GM18909 (cell line): ENCODE data around the gene EML6.

Source experiments
- ATAC-seq: cut with Tn5 transposase; IDR thresholded peaks from one replicate; pipeline ENCODE4 v1.9.1; 2021; ENCODE audit warnings: mild to moderate bottlenecking; ENCODE audit not compliant: unreplicated experiment, poor library complexity

The EML6 gene

GRCh38 chr2:54789878-54790277 is 66.4 kb downstream of the EML6 start:
- ATAC-seq, result no peak

- no peak for ATAC-seq
These were observed 68.4 kb downstream of the EML6 start for GRCh38 chr2:54791831-54792230.

DNA sequence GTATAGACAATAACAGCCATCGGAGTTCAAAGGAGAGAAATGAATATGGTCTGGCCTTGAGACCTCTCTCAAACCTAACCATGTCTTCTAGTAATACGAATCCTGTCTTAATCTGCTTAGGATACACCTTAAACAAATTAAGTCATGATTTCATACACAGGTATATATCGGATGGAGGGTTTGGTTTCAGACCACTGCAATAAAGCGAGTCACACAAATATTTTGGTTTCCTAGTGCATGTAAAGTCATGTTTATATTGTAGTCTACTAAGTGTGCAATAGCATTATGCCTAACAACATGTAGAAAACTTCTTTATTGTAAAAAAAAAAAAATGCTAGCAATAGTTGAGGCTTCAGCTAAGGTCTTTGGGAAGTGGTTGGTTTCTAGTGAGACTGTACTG is 73.8 kb downstream of the EML6 start:
- ATAC-seq, result no peak

GRCh38 chr2:54801352-54801751 is 77.9 kb downstream of the EML6 start:
- ATAC-seq, result no peak

- no peak for ATAC-seq
These were observed 80.6 kb downstream of the EML6 start for GRCh38 chr2:54803783-54804751.

- no peak for ATAC-seq
These were observed 81.8 kb downstream of the EML6 start for GRCh38 chr2:54805255-54805654.

GRCh38 chr2:54806975-54807374 is 83.5 kb downstream of the EML6 start:
- no peak for ATAC-seq

DNA sequence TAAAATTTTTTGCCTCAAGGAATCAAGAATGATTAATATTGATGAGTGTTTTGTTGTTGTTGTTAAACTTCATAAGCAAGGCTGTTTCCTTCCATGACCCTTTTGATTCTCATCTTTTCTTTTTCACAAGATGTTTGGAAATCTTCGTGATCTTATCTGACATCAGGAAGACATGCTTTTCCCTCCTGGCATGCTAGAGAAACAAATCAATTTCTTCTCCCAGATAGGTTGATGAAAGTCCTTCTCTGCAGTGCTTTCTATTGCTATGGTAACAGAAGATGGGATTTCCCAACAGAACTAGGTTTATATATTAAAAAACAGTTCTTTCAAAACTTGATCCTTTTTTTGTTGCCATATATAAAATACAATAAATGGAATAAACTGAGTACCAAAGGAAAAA is 85.2 kb downstream of the EML6 start:
- ATAC-seq, result no peak

DNA sequence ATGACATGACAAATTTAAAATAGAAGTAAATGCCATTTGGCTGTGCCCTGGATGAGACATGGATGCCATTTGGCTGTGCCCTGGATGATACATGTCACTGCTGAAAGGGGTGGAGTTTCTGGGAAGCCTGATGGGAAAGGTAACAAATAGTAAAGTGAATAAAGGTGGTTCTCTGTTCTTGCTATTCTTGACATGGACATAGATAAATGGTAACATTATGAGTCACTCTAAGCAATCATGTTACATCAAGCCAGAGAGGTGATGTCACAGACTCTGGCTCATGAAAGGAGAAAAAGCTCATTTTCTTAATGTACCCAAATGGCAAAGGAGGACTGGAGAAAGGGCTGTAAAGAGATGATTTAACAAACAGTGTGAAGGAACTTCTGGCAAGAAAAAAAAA is 86.4 kb downstream of the EML6 start:
- ATAC-seq, result no peak

- ATAC-seq, result no peak
These were observed 86.8 kb downstream of the EML6 start for GRCh38 chr2:54810246-54810645.

DNA sequence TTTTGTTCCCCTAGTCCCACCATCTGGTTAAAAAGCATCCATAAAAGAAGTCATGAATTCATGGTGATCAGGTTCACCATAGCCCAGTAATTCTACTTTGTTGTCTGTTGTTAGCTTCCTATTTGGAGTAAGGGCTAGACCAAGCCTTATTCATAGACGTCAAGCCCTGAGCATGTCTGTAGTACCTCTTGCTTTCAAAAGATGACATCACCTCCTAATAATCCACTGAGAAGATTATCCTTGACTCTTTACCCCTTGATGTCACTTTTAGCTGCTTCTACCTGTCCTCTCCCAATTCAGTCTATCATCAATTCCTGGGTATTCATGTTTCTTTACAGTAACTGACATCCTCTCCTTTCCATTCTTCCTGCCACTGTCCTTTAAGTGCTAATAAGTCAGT is 90.1 kb downstream of the EML6 start:
- ATAC-seq, result no peak

- ATAC-seq, result no peak
These were observed 91.1 kb downstream of the EML6 start for GRCh38 chr2:54814389-54815147.

DNA sequence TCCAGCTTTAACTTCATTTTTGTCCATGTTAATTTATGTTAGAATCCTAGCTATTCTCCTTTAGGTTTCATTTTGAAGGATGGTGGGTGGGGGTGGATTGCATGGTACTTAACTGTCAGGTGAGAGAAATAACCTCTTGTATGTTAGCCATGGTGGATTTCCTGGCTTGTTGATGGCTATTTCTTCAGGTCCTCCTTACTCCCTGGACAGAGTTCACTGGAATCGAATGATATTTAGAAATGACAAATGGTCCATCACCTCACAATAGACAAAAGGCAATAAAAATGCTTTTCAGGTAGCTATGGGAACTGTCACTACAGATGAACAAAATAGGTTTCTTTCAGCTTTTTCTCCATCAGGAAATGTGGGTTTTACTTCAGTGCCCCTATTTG is 91.7 kb downstream of the EML6 start:
- no peak for ATAC-seq

GRCh38 chr2:54818226-54818625 is 94.8 kb downstream of the EML6 start:
- ATAC-seq, result no peak

DNA sequence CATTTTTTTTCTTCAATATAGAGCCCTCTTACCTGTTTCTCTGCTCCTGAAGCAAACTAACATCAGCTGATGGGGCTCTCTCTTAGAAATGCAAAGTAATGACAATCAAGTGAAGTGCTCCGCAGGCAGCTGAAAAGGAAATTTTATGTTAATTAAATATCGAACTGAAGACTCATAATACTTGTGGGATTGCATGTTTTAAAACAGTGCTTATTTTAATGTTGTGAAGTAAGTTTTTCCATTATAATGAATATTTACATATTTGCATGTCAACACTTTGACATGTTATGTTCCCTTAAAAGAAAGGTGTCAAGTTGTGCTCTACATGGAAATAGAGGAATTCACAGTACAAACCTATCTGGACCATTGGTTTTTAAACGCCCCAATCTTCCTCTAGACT is 97.1 kb downstream of the EML6 start:
- ATAC-seq, result no peak

- no peak for ATAC-seq
These were observed 101.1 kb downstream of the EML6 start for GRCh38 chr2:54824567-54824966.

DNA sequence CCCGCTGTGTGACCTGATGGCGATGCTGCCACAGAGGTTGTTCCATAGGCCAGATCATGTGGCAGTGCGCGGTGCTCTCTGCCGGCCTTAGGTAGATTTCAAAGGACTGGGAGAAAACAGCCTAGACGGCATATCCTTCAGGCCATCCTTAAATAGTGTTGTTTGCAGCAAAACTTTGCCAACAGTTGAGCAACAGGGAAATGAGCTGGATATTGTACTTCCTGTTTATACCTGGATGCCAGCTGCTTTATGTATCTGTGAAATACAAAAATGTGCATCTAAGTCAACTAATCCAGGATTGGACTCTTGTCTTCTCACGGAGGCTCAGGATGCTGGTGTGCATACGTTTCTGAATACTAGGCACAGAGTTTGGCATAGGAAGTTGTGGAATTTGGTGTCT is 107.1 kb downstream of the EML6 start:
- ATAC-seq, result no peak

DNA sequence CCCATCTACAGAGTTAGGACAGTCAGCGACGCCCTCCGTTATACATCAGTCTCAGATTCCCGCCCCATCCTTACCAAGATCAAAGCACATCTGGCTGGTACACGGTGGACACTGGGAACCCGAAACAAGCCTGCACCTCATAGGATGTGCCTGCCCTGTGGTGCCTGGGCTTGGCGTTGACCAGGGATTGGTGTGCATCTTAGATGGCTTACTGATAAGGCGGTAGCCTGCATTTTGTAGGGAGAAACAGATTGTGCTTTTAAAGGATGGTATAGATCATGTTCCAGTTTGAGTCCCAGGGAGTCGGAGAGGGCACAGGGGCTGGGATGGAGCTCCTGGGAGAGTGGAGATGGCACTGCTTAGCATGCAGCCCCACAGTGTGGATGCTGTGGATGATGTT is 108.0 kb downstream of the EML6 start:
- ATAC-seq, result no peak

GRCh38 chr2:54834721-54835120 is 111.3 kb downstream of the EML6 start:
- ATAC-seq, result no peak

DNA sequence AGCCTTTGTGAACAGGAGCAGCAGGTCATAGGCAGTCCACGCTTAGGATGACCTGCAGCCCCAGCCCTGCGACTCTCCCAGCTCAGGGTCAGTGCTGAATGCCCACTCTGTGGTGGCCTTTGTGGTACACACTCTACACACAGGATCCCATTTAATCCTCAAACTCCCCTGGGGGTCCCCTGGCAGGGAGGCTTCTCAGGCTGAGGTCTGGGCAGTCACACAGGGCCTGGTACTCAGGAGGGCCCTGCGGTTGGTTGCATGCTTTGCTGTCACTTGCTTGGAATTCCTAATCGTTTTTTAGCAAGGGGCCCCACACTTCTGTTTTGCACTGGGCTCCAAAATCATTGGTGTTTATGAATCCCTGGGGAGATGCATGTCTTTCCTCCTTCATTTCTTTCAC is 113.0 kb downstream of the EML6 start:
- ATAC-seq, result no peak

- peak; percentile 85 for ATAC-seq
These were observed 115.1 kb downstream of the EML6 start for GRCh38 chr2:54838585-54839035.
